Calu3 (cell line): Measurements from ENCODE around the gene SNRK. TPM values are rescaled to one million over a fixed set of nuclear protein-coding genes. Genes with fewer than 3 reads are reported as not detected.

ENCODE experiments used
- BruUV-seq: library from RNA; stranded (reverse); fragments of 400-500 nt; replicated peaks from 2 replicates; lab custom pipeline; 2021; lab: Mats Ljungman, UMichigan
- CTCF ChIA-PET: fragments of 300-600 bp; sonication (Branson Sonifier 250); formaldehyde crosslinking; loops from one replicate; lab custom pipeline; 2022; ENCODE audit warnings: antibody characterized with exemption; lab: Charles Lee
- DNase-seq: peaks from one replicate; pipeline ENCODE4 v3.0.0; 2022
- H3K27ac Mint-ChIP-seq: one replicate; pipeline ENCODE4 v1.8.0; 2022; ENCODE audit warnings: mixed read lengths; ENCODE audit not compliant: unreplicated experiment
- H3K27me3 Mint-ChIP-seq: one replicate; pipeline ENCODE4 v1.8.0; 2022; ENCODE audit warnings: mixed read lengths; ENCODE audit not compliant: unreplicated experiment
- H3K36me3 Mint-ChIP-seq: one replicate; pipeline ENCODE4 v1.8.0; 2022; ENCODE audit warnings: mild to moderate bottlenecking, moderate library complexity, mixed read lengths; ENCODE audit not compliant: insufficient read depth, unreplicated experiment
- H3K4me1 Mint-ChIP-seq: one replicate; pipeline ENCODE4 v1.8.0; 2022; ENCODE audit warnings: mild to moderate bottlenecking, low read depth, mixed read lengths; ENCODE audit not compliant: unreplicated experiment
- H3K4me3 Mint-ChIP-seq: one replicate; pipeline ENCODE4 v1.8.0; 2022; ENCODE audit warnings: mild to moderate bottlenecking, low read depth, moderate library complexity, mixed read lengths; ENCODE audit not compliant: unreplicated experiment
- H3K9me3 Mint-ChIP-seq: one replicate; pipeline ENCODE4 v1.8.0; 2022; ENCODE audit warnings: low read depth, mixed read lengths; ENCODE audit not compliant: unreplicated experiment
- intact Hi-C: fragments of 100-400 bp; cut with micrococcal nuclease; formaldehyde crosslinking; loops from one replicate; pipeline ENCODE4 v1.10.0; 2022; ENCODE audit not compliant: unreplicated experiment
- total RNA-seq: library from RNA; stranded (reverse); gene quantifications from 2 replicates; pipeline ENCODE4 v1.2.3, GENCODE V29; 2022
- TF ChIP-seq, protein P1 (sequence below): fragments of 200-600 bp; IDR thresholded peaks from one replicate; pipeline ENCODE4 v1.8.0; 2022; ENCODE audit warnings: antibody characterized with exemption; ENCODE audit not compliant: unreplicated experiment

The SNRK gene
- total RNA-seq, 1 experiment from 2014 or later: 21.0 TPM

GRCh38 chr3:43388175-43388574 is 101.8 kb downstream of the SNRK start:
- Mint-ChIP-seq H3K9me3 (no peaks in the 10 kb centered on the region), H3K4me1 (no peaks in the 10 kb centered on the region), H3K36me3 (no peaks in the 10 kb centered on the region), H3K4me3 (no peak overlapping the region), H3K27ac (no peak overlapping the region), H3K27me3 (no peaks in the 10 kb centered on the region)
- no TSS peak for BruUV-seq
- DNase-seq: no peak
- CTCF ChIA-PET: no interaction called here
- TF ChIP-seq, protein P1, sequence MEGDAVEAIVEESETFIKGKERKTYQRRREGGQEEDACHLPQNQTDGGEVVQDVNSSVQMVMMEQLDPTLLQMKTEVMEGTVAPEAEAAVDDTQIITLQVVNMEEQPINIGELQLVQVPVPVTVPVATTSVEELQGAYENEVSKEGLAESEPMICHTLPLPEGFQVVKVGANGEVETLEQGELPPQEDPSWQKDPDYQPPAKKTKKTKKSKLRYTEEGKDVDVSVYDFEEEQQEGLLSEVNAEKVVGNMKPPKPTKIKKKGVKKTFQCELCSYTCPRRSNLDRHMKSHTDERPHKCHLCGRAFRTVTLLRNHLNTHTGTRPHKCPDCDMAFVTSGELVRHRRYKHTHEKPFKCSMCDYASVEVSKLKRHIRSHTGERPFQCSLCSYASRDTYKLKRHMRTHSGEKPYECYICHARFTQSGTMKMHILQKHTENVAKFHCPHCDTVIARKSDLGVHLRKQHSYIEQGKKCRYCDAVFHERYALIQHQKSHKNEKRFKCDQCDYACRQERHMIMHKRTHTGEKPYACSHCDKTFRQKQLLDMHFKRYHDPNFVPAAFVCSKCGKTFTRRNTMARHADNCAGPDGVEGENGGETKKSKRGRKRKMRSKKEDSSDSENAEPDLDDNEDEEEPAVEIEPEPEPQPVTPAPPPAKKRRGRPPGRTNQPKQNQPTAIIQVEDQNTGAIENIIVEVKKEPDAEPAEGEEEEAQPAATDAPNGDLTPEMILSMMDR: no peak
- intact Hi-C loops: no loop called here

DNA sequence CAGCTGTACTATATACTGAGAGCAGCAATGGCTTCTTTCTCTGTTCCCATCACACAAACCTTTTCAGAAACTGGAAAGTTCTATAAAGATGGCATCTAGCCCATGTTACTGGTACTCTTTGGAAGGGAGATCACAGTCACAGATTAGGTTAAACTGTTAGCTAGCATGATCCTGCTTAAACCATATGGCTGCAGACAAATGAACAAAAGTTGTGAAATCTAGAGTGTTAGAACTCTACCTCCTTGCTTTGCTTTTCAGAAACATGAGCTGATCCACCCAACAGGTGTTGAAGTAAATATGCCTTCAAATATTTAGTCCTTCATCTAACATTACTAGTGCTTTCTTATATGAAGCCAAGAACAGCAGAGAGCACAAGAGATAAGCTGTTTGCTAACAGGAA is 102.6 kb downstream of the SNRK start:
- intact Hi-C loops: no loop called here
- TF ChIP-seq, protein P1: no peak
- no TSS peak for BruUV-seq
- H3K27ac Mint-ChIP-seq: no peak overlapping the region
- CTCF ChIA-PET: interaction anchor here (1.3 kb wide), 1 partner anchor 11 kb away, joined by 4 read pairs; no protein-coding TSS in a partner anchor
- H3K27me3 Mint-ChIP-seq: no peaks in the 10 kb centered on the region
- no peaks in the 10 kb centered on the region for H3K9me3 Mint-ChIP-seq
- H3K4me1 Mint-ChIP-seq: no peaks in the 10 kb centered on the region
- no peaks in the 10 kb centered on the region for H3K36me3 Mint-ChIP-seq
- no peak overlapping the region for H3K4me3 Mint-ChIP-seq
- DNase-seq: no peak

DNA sequence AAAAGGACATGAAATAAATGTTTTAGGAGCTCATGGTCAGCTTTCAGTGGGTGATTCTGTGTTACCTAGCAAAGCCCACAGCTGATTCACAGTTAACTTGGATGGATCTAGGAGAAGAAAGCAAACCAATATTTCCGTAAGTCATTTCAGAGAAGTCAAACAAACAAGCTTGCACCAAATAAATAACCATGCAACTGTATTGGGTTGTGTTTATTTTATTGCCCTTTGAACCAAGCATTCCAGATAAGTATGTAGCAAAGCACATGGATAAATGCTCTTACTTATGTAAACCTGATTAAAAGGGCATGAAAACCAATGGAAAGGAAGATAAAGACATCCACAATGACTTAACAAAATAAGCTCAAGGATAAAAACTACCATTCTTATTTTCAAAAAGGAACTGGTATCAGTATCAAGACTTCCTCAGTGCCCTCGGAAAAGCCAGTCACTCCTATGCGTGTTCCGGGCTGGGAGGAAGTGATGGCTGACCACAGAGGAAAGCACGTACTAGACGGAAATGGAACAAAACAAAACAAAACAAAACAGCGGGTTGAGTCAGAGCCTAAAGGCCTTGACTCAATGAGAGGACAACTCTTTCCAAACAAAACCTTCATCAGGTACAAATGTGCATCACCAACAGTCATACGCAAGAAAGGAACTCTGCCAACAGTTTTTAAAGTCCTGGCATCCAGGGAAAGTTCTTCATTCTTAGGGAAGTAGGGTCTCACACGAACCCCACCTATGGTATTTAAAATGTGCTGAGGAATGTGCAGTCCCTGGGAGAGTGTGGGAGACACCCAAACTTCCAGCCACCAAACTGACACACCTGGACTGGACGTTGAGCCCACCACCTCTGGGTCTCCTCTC is 103.3 kb downstream of the SNRK start:
- no peak for DNase-seq
- no peaks in the 10 kb centered on the region for H3K36me3 Mint-ChIP-seq
- no peaks in the 10 kb centered on the region for H3K9me3 Mint-ChIP-seq
- intact Hi-C loops: no loop called here
- no TSS peak for BruUV-seq
- CTCF ChIA-PET: interaction anchor here (1.3 kb wide), 1 partner anchor 12 kb away, joined by 4 read pairs; no protein-coding TSS in a partner anchor
- H3K4me1 Mint-ChIP-seq: no peaks in the 10 kb centered on the region
- H3K4me3 Mint-ChIP-seq: no peak overlapping the region
- no peak overlapping the region for H3K27ac Mint-ChIP-seq
- no peaks in the 10 kb centered on the region for H3K27me3 Mint-ChIP-seq
- TF ChIP-seq, protein P1: no peak

- no peak overlapping the region for H3K27ac Mint-ChIP-seq
- TF ChIP-seq, protein P1: no peak
- DNase-seq: no peak
Observed at GRCh38 chr3:43390255-43390588, 103.9 kb downstream of the SNRK start.

More at GRCh38 chr3:43390255-43390588, 103.9 kb downstream of the SNRK start:
- no TSS peak for BruUV-seq
- Mint-ChIP-seq H3K36me3 (no peaks in the 10 kb centered on the region), H3K4me3 (no peak overlapping the region), H3K9me3 (no peaks in the 10 kb centered on the region), H3K4me1 (no peaks in the 10 kb centered on the region), H3K27me3 (no peaks in the 10 kb centered on the region)
- CTCF ChIA-PET: no interaction called here
- intact Hi-C loops: no loop called here
